ENCODE data around the gene PDE8A. TPM values are rescaled to one million over a fixed set of nuclear protein-coding genes. Genes with fewer than 3 reads are reported as not detected.

PDE8A gene
- total RNA-seq, 1 donor, result 30.4 TPM

GRCh38 chr15:85114886-85115285 is 133.2 kb downstream of the PDE8A start:
- Histone ChIP-seq H4K20me1 (ENCODE audit: insufficient read depth, low read length) (no peaks in the 10 kb centered on the region), H3K79me2 (ENCODE audit: insufficient read depth, low read length) (no peaks in the 10 kb centered on the region), H3K4me2 (ENCODE audit: insufficient read depth, low read length) (no peak overlapping the region), H3K4me1 (ENCODE audit: insufficient read depth, low read length) (no peaks in the 10 kb centered on the region), H3K4me3 (ENCODE audit: insufficient read depth, low read length) (no peak overlapping the region), H3K9me3 (ENCODE audit: low read depth, low read length) (no peaks in the 10 kb centered on the region), H3K36me3 (ENCODE audit: insufficient read depth, low read length) (peaks cover 32% of the 10 kb centered on the region), H3K27me3 (ENCODE audit: insufficient read depth, low read length) (no peaks in the 10 kb centered on the region), H2AFZ (ENCODE audit: low read length) (no peak overlapping the region), H3K27ac (ENCODE audit: low read depth, low read length) (no peak overlapping the region)
- no peak for DNase-seq (ENCODE audit: insufficient read length, low spot score, missing footprints)
- TF ChIP-seq, protein P1, sequence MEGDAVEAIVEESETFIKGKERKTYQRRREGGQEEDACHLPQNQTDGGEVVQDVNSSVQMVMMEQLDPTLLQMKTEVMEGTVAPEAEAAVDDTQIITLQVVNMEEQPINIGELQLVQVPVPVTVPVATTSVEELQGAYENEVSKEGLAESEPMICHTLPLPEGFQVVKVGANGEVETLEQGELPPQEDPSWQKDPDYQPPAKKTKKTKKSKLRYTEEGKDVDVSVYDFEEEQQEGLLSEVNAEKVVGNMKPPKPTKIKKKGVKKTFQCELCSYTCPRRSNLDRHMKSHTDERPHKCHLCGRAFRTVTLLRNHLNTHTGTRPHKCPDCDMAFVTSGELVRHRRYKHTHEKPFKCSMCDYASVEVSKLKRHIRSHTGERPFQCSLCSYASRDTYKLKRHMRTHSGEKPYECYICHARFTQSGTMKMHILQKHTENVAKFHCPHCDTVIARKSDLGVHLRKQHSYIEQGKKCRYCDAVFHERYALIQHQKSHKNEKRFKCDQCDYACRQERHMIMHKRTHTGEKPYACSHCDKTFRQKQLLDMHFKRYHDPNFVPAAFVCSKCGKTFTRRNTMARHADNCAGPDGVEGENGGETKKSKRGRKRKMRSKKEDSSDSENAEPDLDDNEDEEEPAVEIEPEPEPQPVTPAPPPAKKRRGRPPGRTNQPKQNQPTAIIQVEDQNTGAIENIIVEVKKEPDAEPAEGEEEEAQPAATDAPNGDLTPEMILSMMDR (IDR thresholded peaks at IDR 0.05; ENCODE audit: extremely low read depth, low read depth, low read length), result no peak

GRCh38 chr15:85116066-85116465 is 134.4 kb downstream of the PDE8A start:
- no peak overlapping the region for H3K4me2 ChIP-seq (ENCODE audit: insufficient read depth, low read length)
- H3K27ac ChIP-seq (ENCODE audit: low read depth, low read length), result no peak overlapping the region
- no peaks in the 10 kb centered on the region for H4K20me1 ChIP-seq (ENCODE audit: insufficient read depth, low read length)
- no peak overlapping the region for H3K4me3 ChIP-seq (ENCODE audit: insufficient read depth, low read length)
- H3K79me2 ChIP-seq (ENCODE audit: insufficient read depth, low read length), result no peaks in the 10 kb centered on the region
- no peaks in the 10 kb centered on the region for H3K4me1 ChIP-seq (ENCODE audit: insufficient read depth, low read length)
- no peaks in the 10 kb centered on the region for H3K27me3 ChIP-seq (ENCODE audit: insufficient read depth, low read length)
- TF ChIP-seq, protein P1 (IDR thresholded peaks at IDR 0.05; ENCODE audit: extremely low read depth, low read depth, low read length), result no peak
- no peak for DNase-seq (ENCODE audit: insufficient read length, low spot score, missing footprints)
- H3K36me3 ChIP-seq (ENCODE audit: insufficient read depth, low read length), result peaks cover 34% of the 10 kb centered on the region
- H2AFZ ChIP-seq (ENCODE audit: low read length), result no peak overlapping the region
- no peaks in the 10 kb centered on the region for H3K9me3 ChIP-seq (ENCODE audit: low read depth, low read length)

DNA sequence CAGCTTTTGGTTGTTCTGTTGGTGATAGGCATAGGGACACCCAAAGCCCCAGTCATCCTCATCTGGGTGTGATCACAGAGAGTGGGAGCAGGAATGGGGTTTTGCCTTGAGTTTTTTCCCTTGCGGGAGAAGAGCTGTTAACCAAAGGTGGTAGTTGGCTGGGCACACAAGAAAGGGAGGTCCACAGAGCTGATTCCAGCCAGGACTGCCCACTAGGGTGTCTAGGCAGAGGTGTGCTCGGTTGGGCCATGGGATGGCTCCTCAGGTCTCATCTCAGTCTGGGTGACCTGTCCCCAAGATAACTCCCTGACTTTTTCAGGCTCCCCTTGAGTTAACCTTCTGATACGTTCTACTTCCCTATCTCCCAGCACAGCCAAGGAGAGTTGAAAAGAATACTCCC is 134.8 kb downstream of the PDE8A start:
- Histone ChIP-seq H3K36me3 (ENCODE audit: insufficient read depth, low read length) (peaks cover 34% of the 10 kb centered on the region), H3K4me2 (ENCODE audit: insufficient read depth, low read length) (no peak overlapping the region), H3K4me1 (ENCODE audit: insufficient read depth, low read length) (no peaks in the 10 kb centered on the region), H2AFZ (ENCODE audit: low read length) (no peak overlapping the region), H3K79me2 (ENCODE audit: insufficient read depth, low read length) (no peaks in the 10 kb centered on the region), H3K27ac (ENCODE audit: low read depth, low read length) (no peak overlapping the region), H3K27me3 (ENCODE audit: insufficient read depth, low read length) (no peaks in the 10 kb centered on the region), H3K4me3 (ENCODE audit: insufficient read depth, low read length) (no peak overlapping the region), H4K20me1 (ENCODE audit: insufficient read depth, low read length) (no peaks in the 10 kb centered on the region), H3K9me3 (ENCODE audit: low read depth, low read length) (no peaks in the 10 kb centered on the region)
- DNase-seq (ENCODE audit: insufficient read length, low spot score, missing footprints), result no peak
- TF ChIP-seq, protein P1 (IDR thresholded peaks at IDR 0.05; ENCODE audit: extremely low read depth, low read depth, low read length), result no peak

DNA sequence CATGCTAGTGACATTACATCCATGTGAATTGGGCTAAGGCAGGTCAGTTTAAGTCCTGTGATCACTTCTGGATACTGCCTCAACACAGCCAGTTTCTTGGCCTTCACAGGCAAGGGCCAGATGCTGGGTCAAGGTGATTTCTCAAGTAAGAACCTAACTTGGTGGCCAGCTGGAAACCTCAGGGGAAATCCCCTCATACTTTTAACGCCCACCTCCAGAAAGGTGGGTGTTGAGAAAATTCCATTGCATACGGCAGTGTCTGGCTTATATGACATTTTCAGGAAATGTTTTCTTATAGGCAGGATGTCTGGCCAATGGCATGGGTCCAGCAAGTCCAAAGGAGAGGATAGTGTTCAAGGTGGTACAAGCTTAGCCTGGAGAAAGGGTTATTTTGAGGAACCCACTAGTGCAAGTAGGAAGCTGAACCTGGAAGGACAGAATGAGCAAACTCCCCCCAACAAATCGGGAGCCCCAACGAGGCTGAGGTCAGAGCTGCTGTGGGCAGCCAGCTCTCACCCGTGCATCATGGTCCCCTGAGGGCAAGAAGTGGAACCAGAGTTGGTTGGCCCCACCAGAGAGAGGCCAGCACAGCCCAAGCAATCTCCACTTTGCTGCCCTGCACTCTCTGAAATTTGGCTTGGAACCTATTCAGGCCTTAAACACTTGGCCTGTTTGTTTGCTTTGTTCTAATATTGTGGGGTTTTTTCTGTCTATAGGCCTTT is 135.4 kb downstream of the PDE8A start:
- Histone ChIP-seq H2AFZ (ENCODE audit: low read length) (no peak overlapping the region), H3K4me1 (ENCODE audit: insufficient read depth, low read length) (no peaks in the 10 kb centered on the region), H4K20me1 (ENCODE audit: insufficient read depth, low read length) (no peaks in the 10 kb centered on the region), H3K27me3 (ENCODE audit: insufficient read depth, low read length) (no peaks in the 10 kb centered on the region), H3K27ac (ENCODE audit: low read depth, low read length) (no peak overlapping the region), H3K36me3 (ENCODE audit: insufficient read depth, low read length) (peaks cover 39% of the 10 kb centered on the region), H3K9me3 (ENCODE audit: low read depth, low read length) (no peaks in the 10 kb centered on the region), H3K4me3 (ENCODE audit: insufficient read depth, low read length) (no peak overlapping the region), H3K4me2 (ENCODE audit: insufficient read depth, low read length) (no peak overlapping the region), H3K79me2 (ENCODE audit: insufficient read depth, low read length) (no peaks in the 10 kb centered on the region)
- DNase-seq (ENCODE audit: insufficient read length, low spot score, missing footprints), result no peak
- TF ChIP-seq, protein P1 (IDR thresholded peaks at IDR 0.05; ENCODE audit: extremely low read depth, low read depth, low read length), result no peak
